Measurements from ENCODE around the gene BCL2L2.

GRCh38 chr14:23354990-23355389 lies 48.4 kb downstream of the BCL2L2 start:
- TF ChIP-seq CTCF (IDR thresholded peaks at IDR 0.05; ENCODE audit: low read depth, low read length): no peak
- no peak for TF ChIP-seq POLR2A (IDR thresholded peaks at IDR 0.05; ENCODE audit: extremely low read depth, insufficient read length)
- TF ChIP-seq MAX (IDR thresholded peaks at IDR 0.05; ENCODE audit: low read depth, low read length): no peak
- no peak for TF ChIP-seq MYC (IDR thresholded peaks at IDR 0.05; ENCODE audit: low read depth, low read length)

All from NB4 (cell line).